Endothelial cell of umbilical vein (primary cell): ENCODE results near the gene SLC16A11.
"Not testable (repeated sequence)": the region's sequence is repeated elsewhere in the genome, so short reads cannot be mapped to it uniquely, and the experiment has no call there.

Source experiments
- CTCF ChIP-seq, 2 donors: IDR thresholded peaks; 1 replicate in 1 of 2; 2 replicates in 1 of 2; pipeline ENCODE4 v1.5.1; 2011; ENCODE audit warnings: low read length in 2 of 2, mild to moderate bottlenecking in 2 of 2, moderate library complexity in 2 of 2, control low read depth in 1 of 2, inconsistent platforms in 1 of 2, low read depth in 1 of 2; ENCODE audit not compliant: insufficient read depth in 1 of 2; ENCODE audit errors: extremely low read depth in 1 of 2
- EZH2 ChIP-seq: IDR thresholded peaks from 2 replicates; pipeline ENCODE4 v1.6.1; 2012; ENCODE audit warnings: borderline replicate concordance, low read depth, mild to moderate bottlenecking, moderate library complexity, low read length, inconsistent platforms; ENCODE audit not compliant: severe bottlenecking
- GATA2 ChIP-seq: IDR thresholded peaks from 2 replicates; pipeline ENCODE4 v1.7.0; 2011; ENCODE audit warnings: low read depth, mild to moderate bottlenecking, moderate library complexity, mixed read lengths, low read length; ENCODE audit not compliant: insufficient read length, insufficient read depth
- MAX ChIP-seq: IDR thresholded peaks from 2 replicates; pipeline ENCODE4 v1.6.1; 2011; ENCODE audit not compliant: insufficient read depth, insufficient read length
- MYC ChIP-seq: IDR thresholded peaks from one replicate; pipeline ENCODE4 v1.6.1; 2011; ENCODE audit warnings: mild to moderate bottlenecking, low read depth, low read length
- POLR2A ChIP-seq: IDR thresholded peaks from 2 replicates; pipeline ENCODE4 v1.6.1; 2012; ENCODE audit warnings: low read depth, mild to moderate bottlenecking, control low read depth, low read length
- POLR2AphosphoS5 ChIP-seq: IDR thresholded peaks from 2 replicates; pipeline ENCODE4 v1.6.1; 2012; ENCODE audit warnings: low read depth, mild to moderate bottlenecking, control low read depth, low read length, moderate library complexity; ENCODE audit not compliant: insufficient read depth

GRCh38 chr17:7046725-7047397 lies 3.0 kb upstream of the SLC16A11 start:
- TF ChIP-seq POLR2A; POLR2AphosphoS5; CTCF (IDR thresholded peaks at IDR 0.05; ENCODE audit: extremely low read depth in 1 of 2, insufficient read depth in 1 of 2, low read depth in 1 of 2, low read length in 2 of 2); MAX; EZH2; GATA2; MYC: not testable (repeated sequence)
